WTC11 (cell line): ENCODE measurements around the gene ACBD6. TPM values are rescaled to one million over a fixed set of nuclear protein-coding genes. Genes with fewer than 3 reads are reported as not detected.
A peak's percentile ranks its signal among the peaks of the same experiment; 100 is the strongest.

ENCODE experiments used
- ATAC-seq: fragments of 200-7000 bp; cut with Tn5 transposase; 2 replicates; pipeline ENCODE4 v1.10.0; 2021; ENCODE audit warnings: mild to moderate bottlenecking, moderate library complexity
- CTCF ChIA-PET: fragments of 300-600 bp; sonication (Branson Sonifier 250); formaldehyde crosslinking; loops from one replicate; lab custom pipeline; 2021; ENCODE audit warnings: antibody characterized with exemption; lab: Charles Lee
- POLR2A ChIA-PET: fragments of 350-600 bp; sonication (Branson Sonifier 250); formaldehyde crosslinking; loops from one replicate; lab custom pipeline; 2021; ENCODE audit warnings: antibody characterized with exemption; lab: Charles Lee
- DNase-seq: peaks from one replicate; pipeline ENCODE4 v3.0.0; 2021; ENCODE audit warnings: low spot score
- H3K27ac Mint-ChIP-seq: 2 replicates; pipeline ENCODE4 v1.8.0; 2021; ENCODE audit warnings: mixed read lengths
- H3K27me3 Mint-ChIP-seq: 2 replicates; pipeline ENCODE4 v1.8.0; 2021; ENCODE audit warnings: low read depth, mild to moderate bottlenecking, moderate library complexity, mixed read lengths
- H3K36me3 Mint-ChIP-seq: 2 replicates; pipeline ENCODE4 v1.8.0; 2021; ENCODE audit warnings: mixed read lengths
- H3K4me1 Mint-ChIP-seq: 2 replicates; pipeline ENCODE4 v1.8.0; 2022; ENCODE audit warnings: mixed read lengths
- H3K4me3 Mint-ChIP-seq: 2 replicates; pipeline ENCODE4 v1.8.0; 2021; ENCODE audit warnings: mild to moderate bottlenecking, moderate library complexity, mixed read lengths
- H3K9me3 Mint-ChIP-seq: 2 replicates; pipeline ENCODE4 v1.8.0; 2021; ENCODE audit warnings: mixed read lengths
- ATF1 ChIP-seq: sonication (generic); formaldehyde crosslinking; IDR thresholded peaks from 2 replicates; pipeline ENCODE4 v1.8.1; 2023; ENCODE audit warnings: mild to moderate bottlenecking, moderate library complexity, missing genetic modification reagents
- ELF4 ChIP-seq: sonication (generic); formaldehyde crosslinking; IDR thresholded peaks from 2 replicates; pipeline ENCODE4 v1.8.1; 2022; ENCODE audit warnings: low read depth, mild to moderate bottlenecking, moderate library complexity, missing genetic modification reagents
- EMX1 ChIP-seq: fragments of 250-450 bp; sonication (Bioruptor Pico); IDR thresholded peaks from 2 replicates; pipeline ENCODE4 v1.8.0; 2021; ENCODE audit warnings: mild to moderate bottlenecking
- FOXK1 ChIP-seq: sonication (generic); formaldehyde crosslinking; IDR thresholded peaks from 2 replicates; pipeline ENCODE4 v1.8.0; 2022; ENCODE audit warnings: mild to moderate bottlenecking, moderate library complexity, missing genetic modification reagents
- FOXP1 ChIP-seq: sonication (generic); formaldehyde crosslinking; IDR thresholded peaks from 2 replicates; pipeline ENCODE4 v1.8.0; 2022; ENCODE audit warnings: missing genetic modification reagents, mild to moderate bottlenecking, moderate library complexity, borderline replicate concordance
- GABPB1 ChIP-seq: sonication (generic); formaldehyde crosslinking; IDR thresholded peaks from 2 replicates; pipeline ENCODE4 v1.8.1; 2023; ENCODE audit warnings: mild to moderate bottlenecking, missing genetic modification reagents
- MXD4 ChIP-seq: fragments of 250-450 bp; sonication (Bioruptor Pico); IDR thresholded peaks from 2 replicates; pipeline ENCODE4 v1.8.0; 2021; ENCODE audit warnings: mild to moderate bottlenecking, moderate library complexity, borderline replicate concordance
- RORB ChIP-seq: fragments of 250-450 bp; sonication (Bioruptor Pico); IDR thresholded peaks from 2 replicates; pipeline ENCODE4 v1.9.0; 2021; ENCODE audit warnings: mild to moderate bottlenecking
- SP1 ChIP-seq: sonication (generic); formaldehyde crosslinking; conservative IDR thresholded peaks from 2 replicates; pipeline ENCODE4 v1.8.1; 2022; ENCODE audit warnings: missing genetic modification reagents
- TEAD1 ChIP-seq: sonication (generic); formaldehyde crosslinking; IDR thresholded peaks from 2 replicates; pipeline ENCODE4 v1.8.0; 2022; ENCODE audit warnings: mild to moderate bottlenecking, missing genetic modification reagents
- ZNF416 ChIP-seq: fragments of 250-450 bp; sonication (Bioruptor Pico); IDR thresholded peaks from 2 replicates; pipeline ENCODE4 v1.9.0; 2021; ENCODE audit warnings: mild to moderate bottlenecking, inconsistent platforms
- ZNF671 ChIP-seq: fragments of 250-450 bp; sonication (Bioruptor Pico); IDR thresholded peaks from 2 replicates; pipeline ENCODE4 v1.8.0; 2021; ENCODE audit warnings: mild to moderate bottlenecking
- total RNA-seq: library from RNA; stranded (reverse); gene quantifications from 3 replicates; pipeline ENCODE4 v1.2.3, GENCODE V29; 2021
- TF ChIP-seq, protein P1 (sequence below): fragments of 250-450 bp; sonication (Bioruptor Pico); IDR thresholded peaks from 2 replicates; pipeline ENCODE4 v1.9.0; 2021; ENCODE audit warnings: mild to moderate bottlenecking
- TF ChIP-seq, protein P2 (sequence below): sonication (generic); formaldehyde crosslinking; IDR thresholded peaks from 2 replicates; pipeline ENCODE4 v1.8.1; 2023; ENCODE audit warnings: mild to moderate bottlenecking, missing genetic modification reagents, moderate library complexity
- TF ChIP-seq, protein P3 (sequence below): sonication (generic); formaldehyde crosslinking; IDR thresholded peaks from 2 replicates; pipeline ENCODE4 v1.8.0; 2023; ENCODE audit warnings: missing genetic modification reagents, mild to moderate bottlenecking, borderline replicate concordance
- TF ChIP-seq, protein P4 (sequence below): fragments of 250-450 bp; sonication (Bioruptor Pico); IDR thresholded peaks from 2 replicates; pipeline ENCODE4 v1.9.0; 2021; ENCODE audit warnings: moderate library complexity, mild to moderate bottlenecking, inconsistent platforms, borderline replicate concordance
- TF ChIP-seq, protein P5 (sequence below): fragments of 250-450 bp; sonication (Bioruptor Pico); conservative IDR thresholded peaks from 2 replicates; pipeline ENCODE4 v1.9.0; 2021; ENCODE audit warnings: mild to moderate bottlenecking
- TF ChIP-seq, protein P6 (sequence below): sonication (generic); formaldehyde crosslinking; IDR thresholded peaks from 2 replicates; pipeline ENCODE4 v1.8.0; 2022; ENCODE audit warnings: mild to moderate bottlenecking, missing genetic modification reagents

Gene ACBD6
- total RNA-seq, 1 experiment from 2014 or later, result 53.5 TPM

DNA sequence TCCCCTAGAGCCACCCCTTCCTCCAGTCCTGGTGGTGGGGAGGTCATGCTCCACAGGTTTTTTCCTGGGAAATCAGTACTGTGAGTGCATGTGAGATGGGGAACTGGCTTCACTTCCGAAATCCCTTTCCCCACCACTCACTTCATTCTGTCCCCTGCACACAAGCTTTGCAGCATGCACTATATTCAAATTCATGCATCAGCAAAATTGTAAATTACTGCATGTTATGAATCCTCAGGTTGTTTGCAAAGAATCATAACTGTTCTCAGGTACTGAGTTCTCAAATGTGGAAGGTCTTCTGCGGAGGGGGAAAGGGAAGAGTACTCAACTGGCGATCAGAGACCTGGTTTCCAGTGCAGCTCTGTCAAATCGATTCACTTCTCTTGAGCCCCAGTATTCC, 230.0 kb downstream of the ACBD6 start (continued):
- TF ChIP-seq ELF4 (CRISPR knock-in tag) (no peak), ATF1 (no peak), GABPB1 (CRISPR knock-in tag) (no peak), MXD4 (CRISPR knock-in tag) (no peak)
- TF ChIP-seq, protein P1, sequence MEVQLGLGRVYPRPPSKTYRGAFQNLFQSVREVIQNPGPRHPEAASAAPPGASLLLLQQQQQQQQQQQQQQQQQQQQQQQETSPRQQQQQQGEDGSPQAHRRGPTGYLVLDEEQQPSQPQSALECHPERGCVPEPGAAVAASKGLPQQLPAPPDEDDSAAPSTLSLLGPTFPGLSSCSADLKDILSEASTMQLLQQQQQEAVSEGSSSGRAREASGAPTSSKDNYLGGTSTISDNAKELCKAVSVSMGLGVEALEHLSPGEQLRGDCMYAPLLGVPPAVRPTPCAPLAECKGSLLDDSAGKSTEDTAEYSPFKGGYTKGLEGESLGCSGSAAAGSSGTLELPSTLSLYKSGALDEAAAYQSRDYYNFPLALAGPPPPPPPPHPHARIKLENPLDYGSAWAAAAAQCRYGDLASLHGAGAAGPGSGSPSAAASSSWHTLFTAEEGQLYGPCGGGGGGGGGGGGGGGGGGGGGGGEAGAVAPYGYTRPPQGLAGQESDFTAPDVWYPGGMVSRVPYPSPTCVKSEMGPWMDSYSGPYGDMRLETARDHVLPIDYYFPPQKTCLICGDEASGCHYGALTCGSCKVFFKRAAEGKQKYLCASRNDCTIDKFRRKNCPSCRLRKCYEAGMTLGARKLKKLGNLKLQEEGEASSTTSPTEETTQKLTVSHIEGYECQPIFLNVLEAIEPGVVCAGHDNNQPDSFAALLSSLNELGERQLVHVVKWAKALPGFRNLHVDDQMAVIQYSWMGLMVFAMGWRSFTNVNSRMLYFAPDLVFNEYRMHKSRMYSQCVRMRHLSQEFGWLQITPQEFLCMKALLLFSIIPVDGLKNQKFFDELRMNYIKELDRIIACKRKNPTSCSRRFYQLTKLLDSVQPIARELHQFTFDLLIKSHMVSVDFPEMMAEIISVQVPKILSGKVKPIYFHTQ (CRISPR knock-in tag), result no peak
- TF ChIP-seq, protein P2, sequence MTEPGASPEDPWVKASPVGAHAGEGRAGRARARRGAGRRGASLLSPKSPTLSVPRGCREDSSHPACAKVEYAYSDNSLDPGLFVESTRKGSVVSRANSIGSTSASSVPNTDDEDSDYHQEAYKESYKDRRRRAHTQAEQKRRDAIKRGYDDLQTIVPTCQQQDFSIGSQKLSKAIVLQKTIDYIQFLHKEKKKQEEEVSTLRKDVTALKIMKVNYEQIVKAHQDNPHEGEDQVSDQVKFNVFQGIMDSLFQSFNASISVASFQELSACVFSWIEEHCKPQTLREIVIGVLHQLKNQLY (CRISPR knock-in tag), result no peak
- TF ChIP-seq, protein P3, sequence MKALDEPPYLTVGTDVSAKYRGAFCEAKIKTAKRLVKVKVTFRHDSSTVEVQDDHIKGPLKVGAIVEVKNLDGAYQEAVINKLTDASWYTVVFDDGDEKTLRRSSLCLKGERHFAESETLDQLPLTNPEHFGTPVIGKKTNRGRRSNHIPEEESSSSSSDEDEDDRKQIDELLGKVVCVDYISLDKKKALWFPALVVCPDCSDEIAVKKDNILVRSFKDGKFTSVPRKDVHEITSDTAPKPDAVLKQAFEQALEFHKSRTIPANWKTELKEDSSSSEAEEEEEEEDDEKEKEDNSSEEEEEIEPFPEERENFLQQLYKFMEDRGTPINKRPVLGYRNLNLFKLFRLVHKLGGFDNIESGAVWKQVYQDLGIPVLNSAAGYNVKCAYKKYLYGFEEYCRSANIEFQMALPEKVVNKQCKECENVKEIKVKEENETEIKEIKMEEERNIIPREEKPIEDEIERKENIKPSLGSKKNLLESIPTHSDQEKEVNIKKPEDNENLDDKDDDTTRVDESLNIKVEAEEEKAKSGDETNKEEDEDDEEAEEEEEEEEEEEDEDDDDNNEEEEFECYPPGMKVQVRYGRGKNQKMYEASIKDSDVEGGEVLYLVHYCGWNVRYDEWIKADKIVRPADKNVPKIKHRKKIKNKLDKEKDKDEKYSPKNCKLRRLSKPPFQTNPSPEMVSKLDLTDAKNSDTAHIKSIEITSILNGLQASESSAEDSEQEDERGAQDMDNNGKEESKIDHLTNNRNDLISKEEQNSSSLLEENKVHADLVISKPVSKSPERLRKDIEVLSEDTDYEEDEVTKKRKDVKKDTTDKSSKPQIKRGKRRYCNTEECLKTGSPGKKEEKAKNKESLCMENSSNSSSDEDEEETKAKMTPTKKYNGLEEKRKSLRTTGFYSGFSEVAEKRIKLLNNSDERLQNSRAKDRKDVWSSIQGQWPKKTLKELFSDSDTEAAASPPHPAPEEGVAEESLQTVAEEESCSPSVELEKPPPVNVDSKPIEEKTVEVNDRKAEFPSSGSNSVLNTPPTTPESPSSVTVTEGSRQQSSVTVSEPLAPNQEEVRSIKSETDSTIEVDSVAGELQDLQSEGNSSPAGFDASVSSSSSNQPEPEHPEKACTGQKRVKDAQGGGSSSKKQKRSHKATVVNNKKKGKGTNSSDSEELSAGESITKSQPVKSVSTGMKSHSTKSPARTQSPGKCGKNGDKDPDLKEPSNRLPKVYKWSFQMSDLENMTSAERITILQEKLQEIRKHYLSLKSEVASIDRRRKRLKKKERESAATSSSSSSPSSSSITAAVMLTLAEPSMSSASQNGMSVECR (CRISPR knock-in tag), result no peak

DNA sequence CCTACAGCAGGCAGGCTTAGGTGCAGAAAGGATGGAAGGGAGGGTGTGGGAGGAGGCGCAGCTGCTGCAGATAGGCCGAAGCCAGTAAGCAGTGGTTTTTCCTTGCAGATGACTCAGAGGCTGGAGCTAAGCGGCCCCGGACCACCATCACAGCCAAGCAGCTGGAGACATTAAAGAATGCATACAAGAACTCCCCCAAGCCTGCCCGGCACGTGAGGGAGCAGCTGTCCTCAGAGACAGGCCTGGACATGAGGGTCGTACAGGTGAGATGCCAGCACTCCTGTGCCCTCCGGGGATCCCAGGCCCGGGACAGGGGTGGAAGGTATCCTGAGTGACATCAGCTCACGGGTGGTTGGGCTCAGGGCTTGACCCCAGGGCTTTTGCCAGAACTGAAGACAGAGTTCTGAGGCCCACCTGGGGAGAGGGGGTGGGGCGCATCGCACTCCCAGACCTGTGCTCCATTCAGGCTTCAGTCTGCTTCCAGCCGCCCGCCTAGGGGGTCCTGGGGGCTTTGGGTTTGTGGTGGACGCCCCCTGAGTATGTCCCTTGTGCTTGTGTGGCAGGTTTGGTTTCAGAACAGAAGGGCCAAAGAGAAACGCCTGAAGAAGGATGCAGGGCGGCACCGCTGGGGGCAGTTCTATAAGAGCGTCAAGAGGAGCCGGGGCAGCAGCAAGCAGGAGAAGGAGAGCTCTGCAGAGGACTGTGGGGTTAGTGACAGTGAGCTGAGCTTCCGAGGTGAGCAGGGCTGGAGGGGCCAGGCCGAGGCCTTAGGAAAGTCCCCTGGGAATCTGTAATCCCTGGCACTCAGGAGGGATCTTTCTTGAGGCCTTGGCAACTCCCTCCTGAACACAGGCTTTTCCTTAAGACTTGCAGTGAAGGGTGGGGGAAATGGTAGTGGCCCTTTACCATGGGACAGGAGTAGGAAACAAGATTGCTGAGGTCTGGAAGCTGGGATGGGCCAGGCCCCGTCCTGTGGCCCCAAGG, 230.8 kb downstream of the ACBD6 start:
- ChIA-PET POLR2A (interaction anchor here (1.3 kb wide), 1 partner anchor 30 kb away, joined by 3 read pairs; no protein-coding TSS in a partner anchor), CTCF (interaction anchor here (0.6 to 4.6 kb wide), 12 partner anchors 11 to 610 kb away, joined by 3 to 31 read pairs (median 4); no protein-coding TSS in a partner anchor)
- DNase-seq, result no peak
- peaks cover 13% of the 10 kb centered on the region for H3K9me3 Mint-ChIP-seq
- no peak for ATAC-seq
- peaks cover 48% of the 10 kb centered on the region for H3K4me1 Mint-ChIP-seq
- H3K27ac Mint-ChIP-seq, result peak overlapping the region; percentile 81; the same call in 1 of the 2 replicates
- H3K4me3 Mint-ChIP-seq, result no peak overlapping the region
- H3K36me3 Mint-ChIP-seq, result peaks cover 44% of the 10 kb centered on the region
- no peaks in the 10 kb centered on the region for H3K27me3 Mint-ChIP-seq
- TF ChIP-seq SP1, result peak; percentile 29; the same call in 1 of the 2 replicates
- TF ChIP-seq RORB (CRISPR knock-in tag), result no peak
- TF ChIP-seq TEAD1 (CRISPR knock-in tag), result no peak
- TF ChIP-seq, protein P4, sequence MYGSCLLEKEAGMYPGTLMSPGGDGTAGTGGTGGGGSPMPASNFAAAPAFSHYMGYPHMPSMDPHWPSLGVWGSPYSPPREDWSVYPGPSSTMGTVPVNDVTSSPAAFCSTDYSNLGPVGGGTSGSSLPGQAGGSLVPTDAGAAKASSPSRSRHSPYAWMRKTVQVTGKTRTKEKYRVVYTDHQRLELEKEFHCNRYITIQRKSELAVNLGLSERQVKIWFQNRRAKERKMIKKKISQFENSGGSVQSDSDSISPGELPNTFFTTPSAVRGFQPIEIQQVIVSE (CRISPR knock-in tag), result no peak
- TF ChIP-seq, protein P5, sequence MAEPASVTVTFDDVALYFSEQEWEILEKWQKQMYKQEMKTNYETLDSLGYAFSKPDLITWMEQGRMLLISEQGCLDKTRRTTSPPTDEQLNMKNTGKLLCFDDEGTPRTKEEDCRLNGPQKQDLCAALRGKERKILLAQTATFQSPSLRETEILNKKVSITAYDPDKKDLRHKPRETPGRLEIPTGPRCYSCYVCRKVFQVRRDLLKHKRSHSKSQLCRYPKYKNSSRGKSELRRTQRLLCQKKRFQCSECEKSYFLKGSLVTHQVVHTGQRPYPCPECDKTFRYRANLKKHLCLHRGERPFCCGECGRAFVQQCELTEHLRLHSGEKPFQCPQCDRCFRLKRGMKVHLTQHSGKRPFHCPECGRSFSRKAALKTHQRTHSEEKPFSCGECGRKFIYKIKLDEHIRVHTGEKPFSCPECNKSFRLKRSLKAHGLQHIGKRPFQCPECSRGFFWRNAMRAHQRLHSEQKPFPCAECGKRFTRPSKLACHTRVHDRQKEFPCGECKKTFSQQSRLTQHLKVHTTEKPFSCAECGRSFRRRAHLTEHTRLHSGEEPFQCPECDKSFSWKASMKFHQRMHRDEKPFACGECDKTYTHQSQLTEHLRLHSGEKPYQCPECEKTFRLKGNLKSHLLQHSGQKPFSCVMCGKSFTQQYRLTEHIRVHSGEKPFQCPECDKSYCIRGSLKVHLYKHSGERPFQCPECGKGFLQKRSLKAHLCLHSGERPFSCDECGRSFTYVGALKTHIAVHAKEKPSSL, result no peak
- peak; percentile 23; the same call in 1 of the 2 replicates for TF ChIP-seq FOXP1
- no peak for TF ChIP-seq ZNF416 (CRISPR knock-in tag)
- TF ChIP-seq EMX1, result no peak
- no peak for TF ChIP-seq FOXK1 (CRISPR knock-in tag)
- no peak for TF ChIP-seq ZNF671 (CRISPR knock-in tag)
- TF ChIP-seq, protein P6, sequence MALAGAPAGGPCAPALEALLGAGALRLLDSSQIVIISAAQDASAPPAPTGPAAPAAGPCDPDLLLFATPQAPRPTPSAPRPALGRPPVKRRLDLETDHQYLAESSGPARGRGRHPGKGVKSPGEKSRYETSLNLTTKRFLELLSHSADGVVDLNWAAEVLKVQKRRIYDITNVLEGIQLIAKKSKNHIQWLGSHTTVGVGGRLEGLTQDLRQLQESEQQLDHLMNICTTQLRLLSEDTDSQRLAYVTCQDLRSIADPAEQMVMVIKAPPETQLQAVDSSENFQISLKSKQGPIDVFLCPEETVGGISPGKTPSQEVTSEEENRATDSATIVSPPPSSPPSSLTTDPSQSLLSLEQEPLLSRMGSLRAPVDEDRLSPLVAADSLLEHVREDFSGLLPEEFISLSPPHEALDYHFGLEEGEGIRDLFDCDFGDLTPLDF, result no peak
